Heart left ventricle (tissue), 16 donors: ENCODE measurements around the gene FBXL17. TPM values are rescaled to one million over a fixed set of nuclear protein-coding genes. Genes with fewer than 3 reads are reported as not detected.

Experiments used
- ATAC-seq, 4 donors: fragments of 200-7000 bp; cut with Tn5 transposase; one replicate each; pipeline ENCODE4 v1.9.1; 2020 to 2022; ENCODE audit warnings: moderate library complexity in 4 of 4, mild to moderate bottlenecking in 3 of 4, moderate number of reproducible peaks in 1 of 4
- DNase-seq, 5 donors: peaks; one replicate each; pipeline ENCODE4 v3.0.0-alpha.2; 2020
- H3K27ac ChIP-seq, 12 donors: fragments of 200-600 bp; sonication (generic) in 4 of 12; one replicate each; pipeline versions ENCODE4 v1.5.0 to v1.8.0; 2016 to 2022; ENCODE audit warnings: mild to moderate bottlenecking in 2 of 12
- H3K27me3 ChIP-seq, 9 donors: fragments of 200-600 bp; sonication (generic) in 2 of 9; one replicate each; pipeline versions ENCODE4 v1.5.1 to v1.8.0; 2016 to 2022; ENCODE audit warnings: mild to moderate bottlenecking in 3 of 9
- H3K36me3 ChIP-seq, 9 donors: fragments of 200-600 bp; sonication (generic) in 2 of 9; one replicate each; pipeline versions ENCODE4 v1.5.0 to v1.8.0; 2018 to 2022; ENCODE audit warnings: mild to moderate bottlenecking in 2 of 9
- H3K4me1 ChIP-seq, 12 donors: fragments of 200-600 bp; sonication (generic) in 4 of 12; one replicate each; pipeline versions ENCODE4 v1.5.0 to v1.8.0; 2016 to 2022; ENCODE audit warnings: mild to moderate bottlenecking in 3 of 12
- H3K4me3 ChIP-seq, 12 donors: fragments of 200-600 bp; sonication (generic) in 4 of 12; one replicate each; pipeline versions ENCODE4 v1.5.0 to v1.8.0; 2017 to 2022; ENCODE audit warnings: mild to moderate bottlenecking in 9 of 12, moderate library complexity in 4 of 12
- H3K9me3 ChIP-seq, 12 donors: fragments of 200-600 bp; sonication (generic) in 4 of 12; one replicate each; pipeline versions ENCODE4 v1.5.0 to v1.8.0; 2016 to 2022; ENCODE audit warnings: mild to moderate bottlenecking in 1 of 12
- CTCF ChIP-seq, 12 donors: fragments of 200-600 bp; sonication (generic) in 4 of 12; IDR thresholded peaks; one replicate each; pipeline versions ENCODE4 v1.5.0 to v1.8.0; 2018 to 2022; ENCODE audit warnings: antibody characterized with exemption in 12 of 12, mild to moderate bottlenecking in 5 of 12
- POLR2A ChIP-seq, 2 donors: fragments of 450-650 bp; IDR thresholded peaks; one replicate each; pipeline ENCODE4 v1.6.1; 2017; ENCODE audit warnings: antibody characterized with exemption in 2 of 2, mild to moderate bottlenecking in 2 of 2, moderate library complexity in 2 of 2
- WGBS, 4 donors: extraction: QIAGEN DNeasy Blood & Tissue Kit in 2 of 4; methylation state at CpG; one replicate each; pipeline versions ENCODE4 v1.1.5 to v1.1.7; 2013 to 2018; 5-methylcytosine and 5-hydroxymethylcytosine counted together
- intact Hi-C, 10 donors: fragments of 100-400 bp; cut with DNase I; formaldehyde crosslinking; loops; one replicate each; pipeline versions ENCODE4 v1.11.1 to v1.14.2; 2022
- polyA plus RNA-seq, 2 donors: library from polyadenylated mRNA; stranded (reverse); fragments of 200-250 nt; gene quantifications; one replicate each; pipeline ENCODE4 v1.2.3, GENCODE V29; 2013
- total RNA-seq, 9 donors: library from RNA; depleted of rRNA in 2 of 9; stranded (reverse); fragments of >200 nt in 2 of 9; fragmentation: NEBNext Ultra II Directional in 3 of 9; extraction: Animal tissue kit (Norgen Biotek cat#: 25700) in 3 of 9; gene quantifications; one replicate each; pipeline versions ENCODE4 v1.1.0 to v1.2.4, GENCODE V29; 2016 to 2023
- donor health status: ischemic (EF 13 %, LVEDD 7.1; RV severe dilation, severe dysfunction).
- donor health status: healthy with polysubstance abuse.
- donor health status: DM: no; HTN: yes; CAD: no.
- donor health status: DM: no; HTN: no; CAD: no.
- donor health status: ischemic (EF 25% LVEDD 6.9; RV normal size, moderate dysfunction).
- donor health status: ischemic (EF 25% LVEDD 5.7; RV mildly dilated, moderate dysfunction).
- donor health status: healthy.
- donor health status: DM: yes; HTN: yes; CAD: no.
- donor health status: ischemic (EF 35%, LVEDD 5.7; RV mildly dilated, moderate dysfunction).
- donor health status: nonischemic (EF 11% LVEDD 7.7; RV severe dilation, severe dysfunction).
- donor health status: DM: yes; HTN: yes; CAD: no.
- donor health status: PGD.
- donor health status: ischemic (EF 29% LVEDD 5.4; RV normal size, mild dysfunction).
- donor health status: nonischemic (EF 23%, LVEDD 6.1; RV moderate dilation, normal function).

Gene FBXL17
- total and polyA plus RNA-seq, 11 donors, result 10.2 to 39.4 (median 33.1) TPM

GRCh38 chr5:108222011-108222410 is 159.9 kb downstream of the FBXL17 start:
- Histone ChIP-seq H3K9me3 (no peaks in the 10 kb centered on the region), H3K27ac (no peak overlapping the region), H3K36me3 (no peaks in the 10 kb centered on the region), H3K4me1 (peaks cover 0 to 9% (median 0%) of the 10 kb centered on the region in 12 donors), H3K27me3 (no peaks in the 10 kb centered on the region), H3K4me3 (no peak overlapping the region)
- ATAC-seq (no peak), DNase-seq (no peak)
- intact Hi-C loops, result no loop called here
- TF ChIP-seq CTCF (IDR thresholded peaks at IDR 0.05) (no peak), POLR2A (IDR thresholded peaks at IDR 0.05) (no peak)

GRCh38 chr5:108220834-108221233 is 161.1 kb downstream of the FBXL17 start:
- DNase-seq, result no peak
- WGBS, 4 donors, result 27 to 48% (median 37%) methylated on average over 1 of the region's 1 CpG
- H3K27ac ChIP-seq, result peak overlapping the region in 1 of 12 donors; percentile 15
- H3K36me3 ChIP-seq, result no peaks in the 10 kb centered on the region
- intact Hi-C loops, result no loop called here
- no peak overlapping the region for H3K4me3 ChIP-seq
- H3K27me3 ChIP-seq, result no peaks in the 10 kb centered on the region
- TF ChIP-seq CTCF (IDR thresholded peaks at IDR 0.05), result no peak
- no peak for TF ChIP-seq POLR2A (IDR thresholded peaks at IDR 0.05)
- H3K4me1 ChIP-seq, result peaks cover 0 to 9% (median 0%) of the 10 kb centered on the region in 12 donors
- ATAC-seq, result peak; percentile 24 to 51 (median 42)
- peaks cover 0 to 2% (median 0%) of the 10 kb centered on the region in 12 donors for H3K9me3 ChIP-seq

- intact Hi-C loops, result no loop called here
- WGBS, 4 donors, result 55 to 69% (median 64%) methylated on average over 4 of the region's 4 CpGs
- TF ChIP-seq CTCF (IDR thresholded peaks at IDR 0.05), result no peak
- ATAC-seq (peak in 2 of 4 donors; percentile 54 to 73), DNase-seq (peak in 1 of 5 donors; percentile 29)
- H3K4me1 ChIP-seq, result peaks cover 0 to 9% (median 0%) of the 10 kb centered on the region in 12 donors
- peaks cover 0 to 12% (median 0%) of the 10 kb centered on the region in 12 donors for H3K9me3 ChIP-seq
- no peak overlapping the region for H3K4me3 ChIP-seq
- H3K27ac ChIP-seq, result no peak overlapping the region
- no peaks in the 10 kb centered on the region for H3K27me3 ChIP-seq
- peaks cover 0 to 3% (median 0%) of the 10 kb centered on the region in 9 donors for H3K36me3 ChIP-seq
Observed at GRCh38 chr5:108216890-108217289, 165.0 kb downstream of the FBXL17 start.

- ATAC-seq, result no peak
- H3K27ac ChIP-seq, result no peak overlapping the region
- TF ChIP-seq CTCF (IDR thresholded peaks at IDR 0.05) (no peak), POLR2A (IDR thresholded peaks at IDR 0.05) (no peak)
- H3K27me3 ChIP-seq, result no peaks in the 10 kb centered on the region
- peaks cover 0 to 3% (median 0%) of the 10 kb centered on the region in 9 donors for H3K36me3 ChIP-seq
- no peaks in the 10 kb centered on the region for H3K4me1 ChIP-seq
- H3K4me3 ChIP-seq, result no peak overlapping the region
- DNase-seq, result no peak
- intact Hi-C loops, result no loop called here
- H3K9me3 ChIP-seq, result peaks cover 0 to 12% (median 0%) of the 10 kb centered on the region in 12 donors
Observed at GRCh38 chr5:108214857-108215256, 167.0 kb downstream of the FBXL17 start.
